ENCODE results near the gene SPATA6L.

Gene SPATA6L

GRCh38 chr9:4620881-4621555 lies 45.3 kb downstream of the SPATA6L start:
- POLR2A ChIA-PET = interaction anchor here (0.6 kb wide), 1 partner anchor 67 kb away, joined by 3 read pairs; no protein-coding TSS in a partner anchor
- DNase-seq (ENCODE audit: low read depth, low spot score) = no peak
- H3K4me3 ChIP-seq (ENCODE audit: low read depth, low read length) = no peak overlapping the region
- CTCF ChIA-PET = interaction anchor here (5.8 kb wide), 1 partner anchor 16 kb away, joined by 26 read pairs; no protein-coding TSS in a partner anchor
- TF ChIP-seq CTCF (IDR thresholded peaks at IDR 0.05; ENCODE audit: insufficient read depth, low read length, missing control alignments) = no peak

GRCh38 chr9:4620057-4620765 lies 46.1 kb downstream of the SPATA6L start:
- CTCF ChIA-PET = interaction anchor here (5.8 kb wide), 1 partner anchor 15 kb away, joined by 26 read pairs; no protein-coding TSS in a partner anchor
- POLR2A ChIA-PET = interaction anchor here (0.6 kb wide), 1 partner anchor 67 kb away, joined by 3 read pairs; no protein-coding TSS in a partner anchor
- no peak for TF ChIP-seq CTCF (IDR thresholded peaks at IDR 0.05; ENCODE audit: insufficient read depth, low read length, missing control alignments)
- H3K4me3 ChIP-seq (ENCODE audit: low read depth, low read length) = no peak overlapping the region
- DNase-seq (ENCODE audit: low read depth, low spot score) = no peak

- CTCF ChIA-PET = interaction anchor here (5.8 kb wide), 1 partner anchor 14 kb away, joined by 26 read pairs; no protein-coding TSS in a partner anchor
- no peak overlapping the region for H3K4me3 ChIP-seq (ENCODE audit: low read depth, low read length)
- TF ChIP-seq CTCF (IDR thresholded peaks at IDR 0.05; ENCODE audit: insufficient read depth, low read length, missing control alignments) = no peak
- no peak for DNase-seq (ENCODE audit: low read depth, low spot score)
- POLR2A ChIA-PET = no interaction called here
These were observed 47.6 kb downstream of the SPATA6L start for GRCh38 chr9:4618700-4619099.

GRCh38 chr9:4617752-4618151 lies 48.5 kb downstream of the SPATA6L start:
- TF ChIP-seq CTCF (IDR thresholded peaks at IDR 0.05; ENCODE audit: insufficient read depth, low read length, missing control alignments) = no peak
- ChIA-PET POLR2A (no interaction called here), CTCF (interaction anchor here (1.0 kb wide), 1 partner anchor 13 kb away, joined by 3 read pairs; no protein-coding TSS in a partner anchor)
- no peak for DNase-seq (ENCODE audit: low read depth, low spot score)
- H3K4me3 ChIP-seq (ENCODE audit: low read depth, low read length) = no peak overlapping the region

- POLR2A ChIA-PET = no interaction called here
- no peak overlapping the region for H3K4me3 ChIP-seq (ENCODE audit: low read depth, low read length)
- no peak for TF ChIP-seq CTCF (IDR thresholded peaks at IDR 0.05; ENCODE audit: insufficient read depth, low read length, missing control alignments)
- DNase-seq (ENCODE audit: low read depth, low spot score) = no peak
- CTCF ChIA-PET = interaction anchor here (2.0 kb wide), 1 partner anchor 11 kb away, joined by 8 read pairs; no protein-coding TSS in a partner anchor
These were observed 50.5 kb downstream of the SPATA6L start for GRCh38 chr9:4615778-4616177.

GRCh38 chr9:4615251-4615650 lies 51.0 kb downstream of the SPATA6L start:
- ChIA-PET POLR2A (no interaction called here), CTCF (interaction anchor here (2.0 kb wide), 1 partner anchor 11 kb away, joined by 8 read pairs; no protein-coding TSS in a partner anchor)
- DNase-seq (ENCODE audit: low read depth, low spot score) = peak; percentile 38
- no peak overlapping the region for H3K4me3 ChIP-seq (ENCODE audit: low read depth, low read length)
- TF ChIP-seq CTCF (IDR thresholded peaks at IDR 0.05; ENCODE audit: insufficient read depth, low read length, missing control alignments) = no peak

All from AG04449 (cell line).